GM23338 (cell line): Measurements from ENCODE around the gene ADGB.

Experiments
- ETS1 ChIP-seq: IDR thresholded peaks from 2 replicates; pipeline ENCODE4 v1.6.1; 2016; ENCODE audit warnings: antibody characterized with exemption
- EZH2 ChIP-seq: fragments of 200-600 bp; sonication (generic); IDR thresholded peaks from one replicate; pipeline ENCODE4 v1.8.0; 2017; ENCODE audit warnings: antibody characterized with exemption, mild to moderate bottlenecking, low read depth; ENCODE audit not compliant: unreplicated experiment
- EZH2phosphoT487 ChIP-seq: fragments of 200-600 bp; sonication (generic); IDR thresholded peaks from one replicate; pipeline ENCODE4 v1.8.1; 2018; ENCODE audit warnings: antibody characterized with exemption; ENCODE audit not compliant: unreplicated experiment
- POLR2AphosphoS5 ChIP-seq: IDR thresholded peaks from 2 replicates; pipeline ENCODE4 v1.6.1; 2016; ENCODE audit warnings: antibody characterized with exemption, low read depth
- STAT1 ChIP-seq: IDR thresholded peaks from one replicate; pipeline ENCODE4 v1.6.1; 2016; ENCODE audit warnings: antibody characterized with exemption; ENCODE audit not compliant: unreplicated experiment
- TF ChIP-seq, protein P1 (sequence below), 2 experiments: fragments of 200-600 bp in 1 of 2; sonication (generic) in 1 of 2; conservative IDR thresholded peaks; 2 replicates each; pipeline versions ENCODE4 v1.5.1 to v1.6.1; 2016 to 2017; ENCODE audit warnings: antibody characterized with exemption in 2 of 2, low read depth in 2 of 2, mild to moderate bottlenecking in 2 of 2, moderate library complexity in 1 of 2

GRCh38 chr6:146592451-146592850, 6.3 kb upstream of the ADGB start:
- TF ChIP-seq, protein P1, sequence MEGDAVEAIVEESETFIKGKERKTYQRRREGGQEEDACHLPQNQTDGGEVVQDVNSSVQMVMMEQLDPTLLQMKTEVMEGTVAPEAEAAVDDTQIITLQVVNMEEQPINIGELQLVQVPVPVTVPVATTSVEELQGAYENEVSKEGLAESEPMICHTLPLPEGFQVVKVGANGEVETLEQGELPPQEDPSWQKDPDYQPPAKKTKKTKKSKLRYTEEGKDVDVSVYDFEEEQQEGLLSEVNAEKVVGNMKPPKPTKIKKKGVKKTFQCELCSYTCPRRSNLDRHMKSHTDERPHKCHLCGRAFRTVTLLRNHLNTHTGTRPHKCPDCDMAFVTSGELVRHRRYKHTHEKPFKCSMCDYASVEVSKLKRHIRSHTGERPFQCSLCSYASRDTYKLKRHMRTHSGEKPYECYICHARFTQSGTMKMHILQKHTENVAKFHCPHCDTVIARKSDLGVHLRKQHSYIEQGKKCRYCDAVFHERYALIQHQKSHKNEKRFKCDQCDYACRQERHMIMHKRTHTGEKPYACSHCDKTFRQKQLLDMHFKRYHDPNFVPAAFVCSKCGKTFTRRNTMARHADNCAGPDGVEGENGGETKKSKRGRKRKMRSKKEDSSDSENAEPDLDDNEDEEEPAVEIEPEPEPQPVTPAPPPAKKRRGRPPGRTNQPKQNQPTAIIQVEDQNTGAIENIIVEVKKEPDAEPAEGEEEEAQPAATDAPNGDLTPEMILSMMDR (conservative IDR thresholded peaks at IDR 0.05; ENCODE audit: low read depth in 2 of 2) = no peak
- TF ChIP-seq STAT1 (no peak), POLR2AphosphoS5 (no peak), EZH2 (no peak), ETS1 (no peak), EZH2phosphoT487 (no peak)
